Measurements from ENCODE around the gene AK3.
A peak's percentile ranks its signal among the peaks of the same experiment; 100 is the strongest.

The AK3 gene

GRCh38 chr9:4746278-4747030 is 5.5 kb upstream of the AK3 start:
- no peak for DNase-seq

DNA sequence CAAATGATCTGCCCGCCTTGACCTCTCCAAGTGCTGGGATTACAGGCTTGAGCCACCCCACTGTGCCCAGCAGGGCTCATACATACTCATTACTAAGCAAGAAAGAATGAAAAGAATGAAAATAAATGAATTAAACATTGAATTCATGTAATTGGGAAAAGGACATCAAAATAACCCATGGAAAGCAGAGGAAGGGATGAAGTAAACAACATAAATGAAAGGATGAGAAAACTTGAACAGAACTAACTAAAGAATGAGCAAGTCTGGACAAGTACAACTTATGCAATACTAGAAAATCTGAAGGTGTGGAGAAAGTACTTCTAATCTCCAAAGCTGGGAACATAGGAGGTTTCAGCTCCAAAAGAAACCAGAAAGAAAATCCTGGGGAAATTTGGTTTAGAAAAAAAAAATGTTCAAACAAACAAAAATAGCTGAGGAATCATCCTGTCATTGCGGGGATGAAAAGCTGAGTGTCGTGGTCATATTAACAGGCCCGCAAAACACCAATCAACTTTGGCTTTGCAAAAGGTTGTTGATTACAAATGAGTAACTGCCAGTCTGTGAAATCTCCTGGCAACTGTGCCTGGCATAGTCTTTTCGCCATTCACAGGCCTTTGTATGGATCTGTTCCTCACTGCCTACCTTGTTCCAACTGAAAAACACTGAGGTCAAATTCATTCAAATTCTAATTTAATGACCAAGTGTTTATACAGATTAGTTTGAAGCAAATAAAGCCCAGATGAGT is 2.3 kb upstream of the AK3 start:
- DNase-seq = no peak

GRCh38 chr9:4742246-4742645 is 1.2 kb upstream of the AK3 start:
- no peak for DNase-seq

DNA sequence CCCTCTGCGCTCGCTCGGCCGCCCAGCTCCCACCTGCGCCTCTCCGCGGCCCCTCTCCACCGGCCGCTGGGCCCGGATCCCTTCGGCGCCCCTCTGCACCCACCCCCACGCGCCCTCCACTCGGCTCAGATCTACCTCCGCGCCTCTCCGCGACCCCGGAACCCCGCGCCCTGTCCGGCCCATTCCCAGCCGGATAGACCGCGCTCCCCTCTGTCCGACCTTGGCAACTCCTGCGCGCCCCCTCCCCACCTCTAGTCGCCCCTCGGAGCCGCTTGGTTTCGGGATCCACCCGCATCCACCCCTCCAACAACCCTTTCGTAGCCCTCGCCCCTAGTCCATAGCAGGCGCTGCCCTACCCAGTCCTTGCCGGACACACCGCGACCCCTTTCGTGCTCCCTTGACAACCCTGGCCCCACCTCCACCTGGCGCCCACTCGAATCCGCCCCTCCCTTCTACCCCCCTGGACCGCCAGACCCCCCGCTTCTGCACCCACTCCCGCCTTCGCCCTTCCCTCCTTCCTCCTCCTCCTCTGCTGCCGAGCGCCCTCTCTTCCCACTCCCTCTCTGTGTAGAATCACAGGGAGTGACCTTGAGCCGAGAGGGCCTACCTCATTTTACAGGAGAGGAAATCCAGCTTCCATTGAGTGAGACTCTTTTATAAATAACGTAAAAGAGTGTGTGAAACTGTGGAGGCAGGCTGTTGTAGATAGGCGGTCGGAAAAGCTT is 525 bp upstream of the AK3 start:
- DNase-seq = peak; percentile 19 to 27

- no peak for DNase-seq
Observed at GRCh38 chr9:4740388-4740637, 689 bp downstream of the AK3 start.

DNA sequence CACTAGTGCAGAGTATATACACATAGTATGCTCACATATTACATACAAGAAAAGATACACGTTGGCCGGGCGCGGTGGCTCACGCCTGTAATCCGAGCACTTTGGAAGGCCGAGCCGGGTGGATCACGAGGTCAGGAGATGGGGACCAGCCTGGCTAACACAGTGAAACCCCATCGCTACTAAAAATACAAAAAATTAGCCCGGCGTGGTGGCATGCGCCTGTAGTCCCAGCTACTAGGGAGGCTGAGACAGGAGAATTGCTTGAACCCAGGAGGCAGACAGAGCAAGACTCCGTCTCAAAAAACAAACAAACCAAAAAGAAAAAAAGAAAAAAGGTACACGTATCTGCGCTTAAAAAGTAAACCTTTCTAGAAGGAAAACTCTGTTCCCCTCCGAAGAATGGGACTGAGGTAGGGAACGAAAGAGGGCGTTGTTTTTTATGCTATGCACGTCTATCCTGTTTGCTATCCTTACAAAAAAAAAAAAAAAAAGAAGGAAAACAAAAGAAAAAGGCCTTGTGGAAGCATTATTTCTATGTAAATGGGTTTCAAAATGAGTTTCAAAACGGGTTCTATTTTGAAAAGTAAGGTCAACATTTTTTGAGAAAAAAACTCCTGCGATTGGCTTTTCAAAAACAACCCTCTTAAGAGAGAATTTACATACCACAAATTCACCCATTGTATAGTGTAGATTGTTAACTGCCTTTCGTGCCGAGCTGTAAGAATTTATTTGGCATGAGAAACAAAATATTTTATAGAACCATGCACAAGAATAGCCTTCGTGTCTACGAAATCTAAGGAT is 1.2 kb downstream of the AK3 start:
- no peak for DNase-seq

DNA sequence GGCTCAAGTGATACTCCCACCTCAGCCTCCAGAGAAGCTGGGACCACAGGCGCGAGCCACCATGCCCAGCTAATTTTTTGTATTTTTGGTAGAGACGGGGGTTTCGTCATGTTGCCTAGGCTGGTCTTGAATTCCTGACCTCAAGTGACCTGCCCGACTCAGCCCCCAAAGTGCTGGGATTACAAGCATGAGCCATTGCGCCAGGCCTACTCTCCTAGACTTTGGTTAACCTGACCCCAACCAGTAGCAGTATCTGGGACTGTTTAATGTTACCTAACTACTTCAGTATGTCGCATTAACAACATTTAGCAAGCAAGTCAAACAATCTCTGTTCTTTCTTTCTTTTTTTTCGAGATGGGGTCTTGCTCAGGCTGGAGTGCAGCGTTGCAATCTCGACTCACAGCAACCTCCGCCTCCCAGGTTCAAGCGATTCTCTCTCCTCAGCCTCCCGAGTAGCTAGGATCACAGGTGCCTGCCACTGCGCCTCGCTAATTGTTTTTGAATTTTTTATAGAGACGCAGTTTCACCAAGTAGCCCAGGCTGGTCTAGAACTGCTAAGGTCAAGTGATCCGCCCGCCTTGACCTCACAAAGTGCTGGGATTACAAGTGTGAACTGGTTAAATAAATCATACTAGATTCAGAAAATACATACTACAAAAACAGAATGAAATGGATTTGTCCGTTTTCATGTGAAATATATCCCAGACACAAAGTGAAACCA is 2.0 kb downstream of the AK3 start:
- DNase-seq = no peak

- DNase-seq = no peak
Observed at GRCh38 chr9:4734150-4734549, 6.9 kb downstream of the AK3 start.

GRCh38 chr9:4732890-4733289 is 8.1 kb downstream of the AK3 start:
- DNase-seq = no peak

DNA sequence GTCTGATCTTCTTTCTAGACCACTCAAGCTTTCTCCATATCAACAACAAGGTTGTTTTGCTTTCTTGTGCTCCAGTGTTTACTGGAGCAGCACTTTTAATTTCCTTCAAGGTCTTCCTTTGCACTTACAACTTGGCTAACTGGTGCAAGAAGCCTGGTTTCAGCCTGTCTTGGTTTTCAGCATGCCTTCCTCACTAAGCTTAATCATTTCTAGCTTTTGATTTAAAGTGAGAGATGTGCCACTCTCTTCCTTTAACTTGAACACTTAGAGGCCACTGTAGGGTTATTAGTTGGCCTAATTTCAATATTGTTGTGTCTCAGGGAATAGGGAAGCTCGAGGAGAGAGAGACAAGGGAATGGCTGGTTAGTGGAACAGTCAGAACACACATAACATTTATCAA is 13.4 kb downstream of the AK3 start:
- no peak for DNase-seq

GRCh38 chr9:4725706-4726442 is 15.1 kb downstream of the AK3 start:
- DNase-seq = no peak

GRCh38 chr9:4721736-4722135 is 19.3 kb downstream of the AK3 start:
- no peak for DNase-seq

DNA sequence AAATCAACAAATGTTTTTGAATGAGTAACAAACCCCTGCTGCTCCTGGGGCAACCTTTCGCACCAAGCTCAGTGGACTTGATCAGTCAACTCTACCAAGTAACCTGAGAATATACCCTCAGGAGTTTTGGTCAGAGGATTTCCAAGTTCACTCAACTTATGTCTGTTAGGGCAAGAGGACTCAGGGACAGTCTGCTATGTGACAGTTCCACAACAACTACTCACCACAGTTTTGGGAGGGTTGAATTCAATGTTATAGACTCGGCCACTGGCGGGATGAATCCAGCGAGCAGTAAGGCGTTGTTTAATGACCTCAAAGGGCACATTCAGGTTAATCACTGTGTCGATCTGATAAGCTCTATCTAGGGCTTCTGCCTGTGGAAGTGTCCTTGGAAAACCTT is 22.1 kb downstream of the AK3 start:
- DNase-seq = no peak

GRCh38 chr9:4717815-4718214 is 23.2 kb downstream of the AK3 start:
- DNase-seq = no peak

- DNase-seq = no peak
Observed at GRCh38 chr9:4716163-4716562, 24.8 kb downstream of the AK3 start.

DNA sequence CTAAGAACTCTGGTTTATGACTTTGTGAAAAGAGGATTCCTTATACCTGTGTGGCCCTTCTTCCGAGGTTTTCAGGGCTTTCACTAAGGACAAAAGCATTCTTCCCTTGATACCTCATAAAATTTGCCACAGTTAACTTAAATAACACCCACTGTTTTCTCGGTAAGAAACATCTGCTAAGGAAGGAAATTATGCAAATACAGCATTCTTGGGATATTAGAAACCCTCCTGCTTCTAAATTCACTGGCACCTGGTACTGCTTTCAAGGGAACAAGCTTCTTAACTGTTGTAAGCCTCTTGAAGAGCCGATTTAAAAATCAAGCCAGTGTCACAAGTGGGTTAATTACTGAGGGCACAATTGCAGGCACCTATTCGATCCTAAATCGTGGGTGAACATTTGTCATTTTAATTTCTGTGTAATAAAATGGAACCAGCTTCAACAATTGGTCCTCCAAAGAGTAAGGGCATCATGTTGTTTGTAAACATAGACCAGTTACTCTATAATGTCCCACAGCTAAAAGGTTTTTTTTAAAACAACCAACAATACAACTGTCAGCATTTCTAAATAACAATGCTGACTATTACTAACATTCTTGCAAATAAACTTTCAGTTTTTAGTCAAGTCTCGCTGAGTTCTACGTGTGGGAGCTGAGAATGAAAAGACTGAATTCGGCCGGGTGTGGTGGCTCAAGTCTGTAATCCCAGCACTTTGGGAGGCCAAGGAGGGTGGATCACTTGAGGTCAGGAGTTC is 26.6 kb downstream of the AK3 start:
- DNase-seq = no peak

- no peak for DNase-seq
Observed at GRCh38 chr9:4713849-4714248, 27.2 kb downstream of the AK3 start.

GRCh38 chr9:4709380-4709779 is 31.6 kb downstream of the AK3 start:
- DNase-seq = no peak

GRCh38 chr9:4706971-4707622 is 33.9 kb downstream of the AK3 start:
- DNase-seq = no peak

DNA sequence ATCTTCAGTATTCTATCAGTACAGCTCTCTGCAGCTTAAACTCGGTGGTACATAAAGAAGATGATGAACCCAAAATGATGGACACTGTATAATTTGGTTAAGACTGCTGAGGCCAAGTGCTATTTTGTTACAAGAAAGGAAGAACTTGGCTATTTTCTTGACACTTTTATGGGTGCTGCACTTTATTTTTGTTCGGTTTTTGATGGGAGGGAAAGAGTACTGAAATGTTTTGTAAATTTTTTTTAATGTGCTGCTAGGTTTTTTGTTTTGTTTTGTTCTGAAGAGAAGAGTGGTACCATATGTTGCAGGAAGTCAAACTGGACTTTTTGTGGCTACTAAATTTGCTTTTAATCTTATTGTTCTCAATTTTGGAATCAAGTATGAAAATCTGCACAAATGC is 35.0 kb downstream of the AK3 start:
- no peak for DNase-seq

DNA sequence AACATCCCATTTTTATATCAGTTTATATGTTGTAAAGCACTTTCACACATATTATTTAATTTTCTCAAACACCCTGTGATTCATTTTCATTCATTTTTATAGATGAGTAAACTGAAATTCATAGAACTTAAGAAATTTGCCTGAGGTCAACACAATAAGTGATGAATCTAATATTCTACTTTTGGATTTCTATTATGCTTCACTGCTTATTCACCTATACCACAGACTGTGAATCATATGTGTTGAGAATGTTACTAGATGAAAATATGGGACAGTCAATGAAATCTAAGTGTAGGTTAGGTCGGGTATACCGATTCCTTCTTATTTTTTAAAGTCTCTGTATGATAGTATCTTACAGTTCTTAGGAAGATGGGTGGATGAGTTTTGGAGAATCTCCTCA is 36.9 kb downstream of the AK3 start:
- DNase-seq = no peak

Data from activated CD4-positive, alpha-beta T cell treated with anti-CD3 and anti-CD28 coated beads, Interleukin-2, amount 50 U/mL, for 48 hours (primary cell).